HG03064 (cell line): ENCODE data around the gene XRRA1.
"Not testable (repeated sequence)": the region's sequence is repeated elsewhere in the genome, so short reads cannot be mapped to it uniquely, and the experiment has no call there.

Experiments
- ATAC-seq: cut with Tn5 transposase; IDR thresholded peaks from one replicate; pipeline ENCODE4 v1.9.1; 2021; ENCODE audit warnings: low read depth; ENCODE audit not compliant: unreplicated experiment

XRRA1 gene

GRCh38 chr11:74948898-74949752 is at the start of gene XRRA1, which contains the start of gene SPCS2:
Gene XRRA1 (minus strand): TSS chr11:74949091. CDS start chr11:74940878, 8,213 bp downstream.
Gene SPCS2 (plus strand): TSS chr11:74949266. CDS start chr11:74949286, 20 bp downstream.
- peak; percentile 81 for ATAC-seq

- no peak for ATAC-seq
These were observed 44.0 kb upstream of the XRRA1 start for GRCh38 chr11:74992852-74993251.

GRCh38 chr11:74990941-74991340 is 42.0 kb upstream of the XRRA1 start:
- no peak for ATAC-seq

- ATAC-seq = not testable (repeated sequence)
These were observed 41.3 kb upstream of the XRRA1 start for GRCh38 chr11:74990150-74990549.

- peak; percentile 13 for ATAC-seq
These were observed 40.4 kb upstream of the XRRA1 start for GRCh38 chr11:74989260-74989638.

- peak; percentile 73 for ATAC-seq
These were observed 39.8 kb upstream of the XRRA1 start, which contains the start of gene NEU3 for GRCh38 chr11:74988541-74989259. Gene NEU3 (plus strand): TSS chr11:74988933. CDS start chr11:74989061, 128 bp downstream.

GRCh38 chr11:74984730-74985129 is 35.8 kb upstream of the XRRA1 start:
- ATAC-seq = no peak

GRCh38 chr11:74984070-74984469 is 35.2 kb upstream of the XRRA1 start:
- ATAC-seq = no peak

GRCh38 chr11:74981888-74982287 is 33.0 kb upstream of the XRRA1 start:
- ATAC-seq = no peak

GRCh38 chr11:74980634-74981033 is 31.7 kb upstream of the XRRA1 start:
- no peak for ATAC-seq

- no peak for ATAC-seq
These were observed 29.1 kb upstream of the XRRA1 start for GRCh38 chr11:74978041-74978440.

GRCh38 chr11:74971424-74971823 is 22.5 kb upstream of the XRRA1 start:
- ATAC-seq = no peak

GRCh38 chr11:74970852-74971395 is 22.0 kb upstream of the XRRA1 start:
- ATAC-seq = no peak

- no peak for ATAC-seq
These were observed 17.8 kb upstream of the XRRA1 start for GRCh38 chr11:74966651-74967050.

GRCh38 chr11:74960128-74960527 is 11.2 kb upstream of the XRRA1 start:
- not testable (repeated sequence) for ATAC-seq

GRCh38 chr11:74957937-74958629 is 9.2 kb upstream of the XRRA1 start:
- no peak for ATAC-seq

- ATAC-seq = no peak
These were observed 7.6 kb upstream of the XRRA1 start for GRCh38 chr11:74956397-74957015.

GRCh38 chr11:74954199-74954598 is 5.3 kb upstream of the XRRA1 start:
- ATAC-seq = no peak

- ATAC-seq = no peak
These were observed 4.6 kb upstream of the XRRA1 start for GRCh38 chr11:74953451-74953850.

- ATAC-seq = no peak
These were observed 3.9 kb upstream of the XRRA1 start for GRCh38 chr11:74952752-74953151.
